Astrocyte (in vitro differentiated cells and primary cell): Measurements from ENCODE around the gene CIC. TPM values are rescaled to one million over a fixed set of nuclear protein-coding genes. Genes with fewer than 3 reads are reported as not detected.

ENCODE experiments used
- DNase-seq: peaks from one replicate; pipeline ENCODE4 v3.0.0-alpha.2; 2010; ENCODE audit warnings: low read depth
- FAIRE-seq: peaks from 2 replicates; lab custom pipeline; 2011; peaks lifted over from hg19 to GRCh38; lab: Jason Lieb, UNC
- H2AFZ ChIP-seq: 2 replicates; pipeline ENCODE4 v1.6.0; 2012; ENCODE audit warnings: low read depth, low read length, inconsistent platforms
- H3K27ac ChIP-seq: 2 replicates; pipeline ENCODE4 v1.5.1; 2011; ENCODE audit warnings: low read depth, low read length, inconsistent platforms
- H3K27me3 ChIP-seq: 2 replicates; pipeline ENCODE4 v1.6.0; 2011; ENCODE audit warnings: low read length, inconsistent platforms; ENCODE audit not compliant: insufficient read depth
- H3K36me3 ChIP-seq: 2 replicates; pipeline ENCODE4 v1.5.1; 2011; ENCODE audit warnings: low read length, inconsistent platforms; ENCODE audit not compliant: insufficient read depth
- H3K4me1 ChIP-seq: 2 replicates; pipeline ENCODE4 v1.5.1; 2011; ENCODE audit warnings: low read length, inconsistent platforms; ENCODE audit not compliant: insufficient read depth
- H3K4me2 ChIP-seq: 2 replicates; pipeline ENCODE4 v1.6.0; 2012; ENCODE audit warnings: low read length, inconsistent platforms
- H3K4me3 ChIP-seq: 2 replicates; pipeline ENCODE4 v1.5.1; 2011; ENCODE audit warnings: low read depth, mild to moderate bottlenecking, low read length, inconsistent platforms; ENCODE audit not compliant: insufficient read depth
- H3K79me2 ChIP-seq: 2 replicates; pipeline ENCODE4 v1.6.0; 2012; ENCODE audit warnings: mild to moderate bottlenecking, low read length, inconsistent platforms; ENCODE audit not compliant: insufficient read depth
- H3K9ac ChIP-seq: 2 replicates; pipeline ENCODE4 v1.6.0; 2012; ENCODE audit warnings: mild to moderate bottlenecking, low read length, inconsistent platforms
- H3K9me3 ChIP-seq: 2 replicates; pipeline ENCODE4 v1.5.1; 2012; ENCODE audit warnings: low read depth, mild to moderate bottlenecking, low read length, inconsistent platforms; ENCODE audit not compliant: insufficient read depth
- H4K20me1 ChIP-seq: 2 replicates; pipeline ENCODE4 v1.6.0; 2012; ENCODE audit warnings: low read length, inconsistent platforms; ENCODE audit not compliant: insufficient read depth
- H3K27ac Mint-ChIP-seq: one replicate; pipeline ENCODE4 v1.8.0; 2021; ENCODE audit warnings: mild to moderate bottlenecking, mixed read lengths; ENCODE audit not compliant: unreplicated experiment
- H3K27me3 Mint-ChIP-seq: one replicate; pipeline ENCODE4 v1.8.0; 2021; ENCODE audit warnings: low read depth, mixed read lengths; ENCODE audit not compliant: unreplicated experiment
- H3K36me3 Mint-ChIP-seq: one replicate; pipeline ENCODE4 v1.8.0; 2021; ENCODE audit warnings: low read depth, mixed read lengths; ENCODE audit not compliant: unreplicated experiment
- H3K4me1 Mint-ChIP-seq: one replicate; pipeline ENCODE4 v1.8.0; 2021; ENCODE audit warnings: low read depth, mixed read lengths; ENCODE audit not compliant: unreplicated experiment
- H3K4me3 Mint-ChIP-seq: one replicate; pipeline ENCODE4 v1.8.0; 2021; ENCODE audit warnings: mild to moderate bottlenecking, moderate library complexity, mixed read lengths; ENCODE audit not compliant: unreplicated experiment
- H3K9me3 Mint-ChIP-seq: one replicate; pipeline ENCODE4 v1.8.0; 2021; ENCODE audit warnings: mild to moderate bottlenecking, mixed read lengths; ENCODE audit not compliant: unreplicated experiment
- CTCF ChIP-seq: IDR thresholded peaks from 2 replicates; pipeline ENCODE4 v1.5.1; 2011; ENCODE audit warnings: low read depth, mild to moderate bottlenecking, inconsistent platforms, low read length, moderate library complexity; ENCODE audit not compliant: insufficient read depth
- EZH2 ChIP-seq: IDR thresholded peaks from 2 replicates; pipeline ENCODE4 v1.6.1; 2012; ENCODE audit warnings: mild to moderate bottlenecking, low read length, inconsistent platforms; ENCODE audit not compliant: insufficient read depth
- total RNA-seq: library from RNA; stranded (reverse); gene quantifications from 2 replicates; pipeline ENCODE4 v1.2.1, GENCODE V29; 2021

Gene CIC
- total RNA-seq, 1 donor from 2014 or later = 78.5 TPM

GRCh38 chr19:42332059-42332458 lies 63.0 kb downstream of the CIC start:
- Histone ChIP-seq H3K4me2 (no peak overlapping the region), H3K4me3 (no peak overlapping the region), H3K36me3 (no peaks in the 10 kb centered on the region), H3K79me2 (peaks cover 38% of the 10 kb centered on the region), H4K20me1 (peaks cover 55% of the 10 kb centered on the region), H2AFZ (no peak overlapping the region), H3K9ac (no peak overlapping the region), H3K27me3 (no peaks in the 10 kb centered on the region), H3K27ac (no peak overlapping the region), H3K9me3 (no peaks in the 10 kb centered on the region), H3K4me1 (no peaks in the 10 kb centered on the region)
- H3K27me3 Mint-ChIP-seq = no peaks in the 10 kb centered on the region
- no peak overlapping the region for H3K27ac Mint-ChIP-seq
- H3K36me3 Mint-ChIP-seq = peaks cover 3% of the 10 kb centered on the region
- DNase-seq (no peak), FAIRE-seq (no peak)
- no peaks in the 10 kb centered on the region for H3K9me3 Mint-ChIP-seq
- H3K4me1 Mint-ChIP-seq = peaks cover 15% of the 10 kb centered on the region
- TF ChIP-seq CTCF = no peak
- H3K4me3 Mint-ChIP-seq = no peak overlapping the region

DNA sequence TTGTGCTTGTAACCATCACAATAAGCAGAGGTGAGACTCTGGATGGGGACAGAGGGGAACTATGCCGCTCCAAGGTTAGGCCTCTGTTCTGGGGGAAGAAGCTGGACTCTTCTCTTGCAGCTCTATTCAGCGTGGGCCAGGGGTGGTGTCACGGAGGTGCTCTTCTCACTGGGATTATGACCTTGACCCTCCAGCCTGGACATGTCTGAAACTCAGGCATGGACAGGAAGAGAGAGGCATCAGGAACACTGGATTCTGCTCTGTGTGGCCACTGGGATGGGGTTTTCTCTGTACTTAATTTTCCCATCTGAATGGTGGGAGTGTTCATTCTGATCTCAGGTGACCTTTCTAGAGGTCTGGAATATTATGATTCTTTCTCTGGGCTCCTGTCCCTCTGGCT lies 64.0 kb downstream of the CIC start:
- Mint-ChIP-seq H3K27me3 (no peaks in the 10 kb centered on the region), H3K36me3 (peaks cover 3% of the 10 kb centered on the region), H3K9me3 (no peaks in the 10 kb centered on the region), H3K4me1 (peaks cover 9% of the 10 kb centered on the region), H3K4me3 (no peak overlapping the region), H3K27ac (no peak overlapping the region)
- DNase-seq (no peak), FAIRE-seq (no peak)
- Histone ChIP-seq H2AFZ (no peak overlapping the region), H3K4me1 (no peaks in the 10 kb centered on the region), H3K9ac (no peak overlapping the region), H3K36me3 (no peaks in the 10 kb centered on the region), H3K4me3 (no peak overlapping the region), H4K20me1 (peaks cover 46% of the 10 kb centered on the region), H3K4me2 (no peak overlapping the region), H3K27me3 (no peaks in the 10 kb centered on the region), H3K79me2 (peaks cover 28% of the 10 kb centered on the region), H3K9me3 (no peaks in the 10 kb centered on the region), H3K27ac (no peak overlapping the region)
- no peak for TF ChIP-seq EZH2
- TF ChIP-seq CTCF = no peak

GRCh38 chr19:42333975-42334696 lies 65.1 kb downstream of the CIC start:
- Mint-ChIP-seq H3K4me3 (no peak overlapping the region), H3K27me3 (no peaks in the 10 kb centered on the region), H3K9me3 (no peaks in the 10 kb centered on the region), H3K4me1 (peaks cover 7% of the 10 kb centered on the region), H3K36me3 (peaks cover 6% of the 10 kb centered on the region), H3K27ac (no peak overlapping the region)
- FAIRE-seq (no peak), DNase-seq (no peak)
- no peak overlapping the region for H2AFZ ChIP-seq
- no peak overlapping the region for H3K9ac ChIP-seq
- H3K79me2 ChIP-seq = peaks cover 18% of the 10 kb centered on the region
- no peaks in the 10 kb centered on the region for H3K9me3 ChIP-seq
- no peaks in the 10 kb centered on the region for H3K36me3 ChIP-seq
- H3K4me1 ChIP-seq = no peaks in the 10 kb centered on the region
- peaks cover 35% of the 10 kb centered on the region for H4K20me1 ChIP-seq
- H3K27ac ChIP-seq = no peak overlapping the region
- H3K4me2 ChIP-seq = no peak overlapping the region
- TF ChIP-seq CTCF (no peak), EZH2 (no peak)
- no peak overlapping the region for H3K4me3 ChIP-seq
- H3K27me3 ChIP-seq = no peaks in the 10 kb centered on the region
